GM19023 (cell line): ENCODE results near the gene ARRB2.
"Not testable (repeated sequence)": the region's sequence is repeated elsewhere in the genome, so short reads cannot be mapped to it uniquely, and the experiment has no call there.

ENCODE experiments used
- ATAC-seq: cut with Tn5 transposase; IDR thresholded peaks from one replicate; pipeline ENCODE4 v1.9.1; 2021; ENCODE audit warnings: mild to moderate bottlenecking, moderate library complexity; ENCODE audit not compliant: unreplicated experiment

Gene ARRB2

DNA sequence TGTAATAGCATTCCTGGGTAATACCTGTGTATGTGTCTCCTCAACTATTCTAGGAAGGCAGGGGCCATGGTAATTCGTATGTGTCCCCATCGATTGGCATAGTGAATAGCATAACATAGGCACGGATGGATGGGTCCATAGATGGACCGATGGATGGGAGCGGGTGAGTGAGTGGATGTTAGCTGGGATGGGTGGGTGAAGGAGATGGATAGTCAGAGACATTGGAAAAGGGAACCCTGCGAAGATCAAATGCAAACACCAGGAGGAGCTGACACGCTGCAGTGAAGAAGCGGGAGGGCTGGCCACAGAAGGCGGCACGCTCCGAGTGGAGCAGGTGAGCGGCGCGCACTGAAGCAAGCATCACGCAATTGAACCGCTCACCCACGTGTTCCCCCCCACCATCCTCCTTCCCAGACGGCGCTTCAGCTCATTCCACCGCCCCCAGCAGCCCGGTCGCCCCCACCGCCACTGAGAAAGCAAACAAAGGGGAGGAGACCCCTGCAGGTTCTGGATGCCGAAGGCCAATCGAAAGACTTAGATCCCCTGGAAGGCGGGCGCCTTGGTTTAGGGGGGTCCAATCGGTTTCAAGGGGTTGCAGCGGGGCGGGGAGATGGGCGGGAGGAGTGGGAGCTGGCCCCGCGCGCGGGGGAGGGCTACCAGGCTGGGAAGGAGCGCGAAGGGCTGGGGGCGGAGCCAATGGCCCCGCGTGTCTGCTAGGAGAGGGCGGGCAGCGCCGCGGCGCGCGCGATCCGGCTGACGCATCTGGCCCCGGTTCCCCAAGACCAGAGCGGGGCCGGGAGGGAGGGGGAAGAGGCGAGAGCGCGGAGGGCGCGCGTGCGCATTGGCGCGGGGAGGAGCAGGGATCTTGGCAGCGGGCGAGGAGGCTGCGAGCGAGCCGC lies at the start of gene ARRB2:
ARRB2 (plus strand) TSS at position 839 of the 899 bp plus-strand sequence. CDS start 90 bp downstream, outside the sequence.
- ATAC-seq, result peak; percentile 84

DNA sequence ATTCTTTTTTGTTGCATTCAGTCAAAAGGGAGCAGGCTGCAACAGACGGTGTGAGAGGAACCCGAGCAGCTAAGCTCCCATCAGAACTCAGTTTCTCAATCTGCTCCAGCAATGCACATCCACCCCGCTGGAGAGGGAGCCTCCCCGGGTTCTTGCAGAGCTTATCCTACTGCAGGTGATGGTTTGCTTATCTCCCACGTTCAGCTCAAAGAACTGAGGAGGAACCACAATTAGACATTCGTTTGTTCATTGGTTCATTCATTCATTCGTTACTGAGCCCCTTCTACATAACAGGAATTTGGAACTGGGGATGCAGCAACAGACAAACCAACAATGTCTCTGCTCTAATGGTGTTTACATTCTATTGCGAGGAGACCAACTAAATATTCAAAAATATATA lies 46.7 kb upstream of the ARRB2 start:
- no peak for ATAC-seq

DNA sequence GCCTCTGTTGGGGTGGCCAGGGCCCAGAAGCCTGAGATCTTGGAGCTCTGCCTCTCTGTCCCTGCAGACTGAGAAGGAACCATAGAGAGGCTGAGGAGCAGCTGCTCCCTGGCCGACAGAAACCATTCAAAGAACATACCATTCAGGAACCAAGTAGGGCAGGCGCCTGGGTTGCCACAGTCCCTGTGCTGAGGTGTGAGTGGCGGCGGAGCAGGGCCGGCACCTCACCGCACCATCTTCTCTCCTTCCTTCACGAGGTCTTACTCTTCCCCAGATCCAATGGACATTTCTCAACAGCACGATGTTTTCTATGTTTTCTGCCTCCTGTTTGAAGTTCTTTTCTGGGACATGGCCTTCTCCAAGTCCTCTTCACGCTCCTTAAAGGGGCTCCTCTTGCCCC lies 46.2 kb upstream of the ARRB2 start:
- ATAC-seq, result no peak

DNA sequence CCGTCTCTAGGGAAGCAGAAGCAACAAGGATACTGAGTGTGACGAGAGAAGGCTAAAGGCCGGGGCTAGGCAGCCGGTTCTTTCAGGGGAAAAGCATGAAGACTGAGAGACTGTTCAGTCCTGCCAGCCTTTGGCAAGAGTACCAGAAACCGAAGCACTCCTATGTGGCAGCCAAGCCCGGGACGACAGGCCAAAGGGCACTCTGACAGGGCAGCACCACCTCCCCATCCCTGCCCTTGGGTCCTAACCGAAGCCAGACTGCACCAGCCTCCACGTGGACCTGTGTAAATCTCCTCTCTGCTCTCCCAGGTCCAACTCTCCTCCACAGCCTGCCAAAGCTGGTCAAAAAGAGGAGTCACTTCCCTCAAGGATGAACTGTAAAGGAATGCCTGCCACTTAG lies 45.4 kb upstream of the ARRB2 start:
- no peak for ATAC-seq

DNA sequence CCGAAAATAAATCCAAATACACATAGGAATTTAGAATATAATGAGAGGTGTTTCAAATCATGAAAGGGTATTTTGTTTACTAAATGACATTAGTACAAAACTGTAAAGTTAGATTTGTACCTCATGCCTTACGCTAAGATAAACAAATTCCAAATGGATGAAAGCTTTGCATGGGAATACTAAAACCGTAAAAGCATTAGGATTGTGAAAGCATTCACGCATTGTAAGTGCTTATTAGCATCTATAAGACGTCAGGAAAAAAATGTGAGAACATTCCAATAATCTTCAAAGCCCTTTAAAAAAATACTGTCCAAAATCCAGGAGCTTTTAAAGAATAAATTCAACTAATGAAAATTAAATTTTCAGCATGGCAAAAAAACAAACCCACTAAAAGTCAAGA lies 44.1 kb upstream of the ARRB2 start:
- no peak for ATAC-seq

DNA sequence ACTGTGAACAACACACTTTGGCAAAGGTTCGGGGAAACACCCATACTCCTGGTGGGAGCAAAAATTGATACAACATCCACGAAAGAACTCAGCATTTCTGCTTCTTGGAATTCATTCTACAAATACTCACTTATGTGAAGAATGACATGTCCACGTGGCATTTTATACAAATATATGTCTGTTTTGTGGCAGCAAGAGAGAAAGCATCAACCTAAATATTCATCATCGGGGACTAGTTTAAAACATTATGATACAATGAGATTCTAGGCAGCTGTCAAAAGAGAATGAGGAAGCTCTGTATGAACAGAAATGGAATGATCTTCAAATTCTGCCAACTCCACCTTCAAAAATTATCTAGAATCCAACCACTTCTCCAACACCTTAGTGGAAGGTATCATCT lies 43.3 kb upstream of the ARRB2 start:
- no peak for ATAC-seq

DNA sequence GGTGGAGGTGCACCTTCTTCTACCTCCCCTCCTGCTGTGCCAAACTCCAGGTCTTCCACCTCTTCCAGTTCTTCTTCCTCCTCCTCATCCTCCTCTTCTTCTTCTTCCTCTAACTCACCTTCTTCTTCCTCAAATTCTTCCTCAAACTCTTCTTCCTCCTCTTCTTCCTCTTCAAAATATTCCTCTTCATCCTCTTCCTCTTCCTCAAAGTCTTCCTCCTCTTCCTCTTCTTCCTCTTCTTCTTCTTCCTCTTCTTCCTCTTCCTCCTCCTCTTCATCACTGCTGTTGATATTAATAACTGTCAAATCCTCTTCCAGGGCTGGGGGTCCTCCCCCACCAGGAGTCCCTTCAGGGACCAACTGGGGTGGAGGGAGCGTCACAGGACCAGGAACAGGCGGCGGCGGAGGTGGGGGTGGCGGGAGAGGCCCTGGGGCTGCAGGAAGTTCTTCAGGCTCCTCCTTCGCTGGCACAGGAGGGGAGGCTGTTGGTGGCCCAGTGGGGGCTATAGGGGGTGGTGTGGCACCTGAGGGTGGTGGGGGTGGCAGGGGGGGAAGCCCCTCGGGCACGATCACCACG lies 38.3 kb upstream of the ARRB2 start:
- ATAC-seq, result no peak

DNA sequence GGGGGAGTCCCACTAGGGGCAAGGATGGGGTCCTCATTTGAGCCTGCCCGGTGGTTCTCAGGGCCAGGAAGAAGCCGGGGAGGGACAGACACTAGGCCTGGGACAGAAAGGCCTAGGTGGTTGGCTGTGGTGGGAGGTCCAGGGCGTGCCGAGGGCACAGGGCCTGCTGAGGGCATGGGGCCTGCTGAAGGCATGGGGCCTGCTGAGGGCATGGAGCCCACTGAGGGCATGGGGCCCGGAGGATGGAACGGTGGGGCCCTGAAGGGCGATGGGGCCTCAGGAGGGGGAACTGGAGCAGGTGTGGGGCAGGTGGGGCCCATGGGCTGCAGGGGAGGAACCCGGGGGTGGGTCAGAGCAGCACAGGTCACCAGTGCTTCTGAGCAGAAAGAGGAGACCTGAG lies 37.7 kb upstream of the ARRB2 start:
- no peak for ATAC-seq

DNA sequence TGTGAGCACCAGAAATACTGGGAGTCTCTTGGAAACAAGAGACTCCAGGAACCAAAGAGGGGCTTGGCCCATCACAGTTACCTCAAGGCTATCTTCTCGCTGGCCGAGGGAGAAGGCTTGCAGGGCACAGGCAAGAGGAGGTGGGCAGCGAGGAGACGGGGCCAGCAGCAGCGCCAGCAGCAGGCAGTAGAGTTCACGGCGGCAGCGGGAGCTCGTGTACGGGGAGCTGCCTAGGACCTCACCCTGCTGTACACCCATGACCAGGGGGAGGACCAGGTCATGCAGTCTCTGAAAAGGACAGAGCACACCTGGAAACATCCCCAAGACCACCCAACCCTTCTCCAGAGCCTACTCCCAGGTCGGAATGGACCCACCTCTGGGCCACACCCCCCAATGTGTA lies 37.3 kb upstream of the ARRB2 start:
- ATAC-seq, result no peak

DNA sequence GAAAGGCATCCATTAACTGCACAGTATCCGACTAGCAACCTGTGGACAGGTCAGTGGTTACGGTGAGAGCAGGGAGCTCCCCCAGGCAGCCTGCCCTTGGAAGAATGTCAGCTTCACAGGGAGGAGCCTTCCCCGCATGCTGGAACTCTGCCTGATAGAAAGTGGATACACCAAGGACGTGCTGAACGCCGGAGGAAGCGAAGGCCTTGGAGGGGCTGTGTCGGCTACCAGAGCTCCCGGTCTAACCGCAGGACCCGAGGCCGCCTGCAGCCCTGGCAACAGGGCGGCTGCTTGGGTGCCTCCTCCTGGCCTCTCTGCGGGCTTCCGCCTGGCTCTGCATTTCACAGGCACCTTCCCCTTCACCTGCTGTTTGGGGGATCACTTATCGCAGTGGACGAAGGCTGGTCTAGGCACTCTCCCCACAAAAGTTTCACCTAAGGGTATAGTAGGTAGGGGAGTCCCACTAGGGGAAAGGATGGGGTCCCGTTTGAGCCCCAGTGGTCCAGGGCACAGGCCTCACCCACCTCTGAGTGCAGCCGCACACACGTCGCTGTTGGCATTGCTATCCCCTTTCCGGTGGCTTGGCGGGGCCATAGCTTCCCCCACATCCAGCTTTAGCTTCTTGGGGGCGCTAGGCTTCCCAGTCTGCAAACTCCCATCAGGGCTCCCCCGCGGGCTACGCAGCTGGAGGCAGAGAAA lies 36.3 kb upstream of the ARRB2 start:
- ATAC-seq, result no peak

DNA sequence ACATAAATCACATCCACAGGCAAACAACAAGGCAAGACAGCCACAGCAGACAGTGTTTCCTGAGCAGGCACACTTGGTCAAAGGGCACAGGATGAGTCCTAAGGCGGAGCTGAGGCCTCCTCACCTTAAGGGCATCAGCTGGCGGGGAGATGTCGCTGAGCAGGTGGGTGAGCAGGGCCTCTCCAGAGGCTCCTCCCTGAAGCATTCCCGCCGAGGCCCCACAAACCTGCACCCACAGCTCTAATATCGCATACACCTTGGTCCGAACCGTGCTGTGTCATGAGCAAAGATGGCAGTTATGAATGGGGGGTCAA lies 35.8 kb upstream of the ARRB2 start:
- ATAC-seq, result no peak

DNA sequence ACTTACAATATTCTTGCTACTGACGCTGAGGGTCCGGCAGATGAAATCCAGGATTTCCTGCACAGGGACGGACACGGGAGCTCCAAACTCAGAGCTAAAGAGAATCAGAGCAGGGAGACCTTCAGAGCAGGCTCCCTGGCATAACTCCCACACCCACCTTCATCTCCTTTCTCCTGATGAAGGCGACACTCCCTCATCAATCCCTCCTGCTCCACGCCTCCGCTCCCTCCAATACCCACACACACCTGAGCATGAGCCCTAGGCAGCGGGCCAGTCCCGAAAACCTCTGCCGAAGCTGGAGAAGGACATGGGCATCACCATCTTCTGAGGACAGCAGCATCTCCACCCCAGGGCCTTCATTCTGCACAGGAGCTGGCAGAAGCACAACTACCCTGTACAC lies 34.6 kb upstream of the ARRB2 start:
- no peak for ATAC-seq

DNA sequence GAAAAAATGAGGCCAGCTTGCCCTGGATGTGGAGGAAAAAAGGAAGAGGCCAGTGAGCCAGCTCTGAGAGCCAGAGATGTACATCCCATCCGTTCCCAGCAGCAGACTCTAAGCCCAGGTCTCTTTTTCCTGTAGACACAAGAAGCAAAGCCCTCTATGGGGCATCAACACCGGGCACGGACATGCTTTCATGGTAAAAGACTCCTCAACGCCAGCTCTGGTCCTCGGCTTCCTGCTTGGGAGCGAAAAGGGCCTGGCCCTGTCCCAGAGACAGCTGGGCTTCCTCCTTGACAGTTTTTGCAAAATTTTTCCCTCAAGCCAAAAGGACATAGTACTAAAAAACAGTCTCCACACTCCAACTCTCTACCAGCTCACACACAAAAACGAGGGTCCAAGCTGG lies 33.6 kb upstream of the ARRB2 start:
- ATAC-seq, result no peak

DNA sequence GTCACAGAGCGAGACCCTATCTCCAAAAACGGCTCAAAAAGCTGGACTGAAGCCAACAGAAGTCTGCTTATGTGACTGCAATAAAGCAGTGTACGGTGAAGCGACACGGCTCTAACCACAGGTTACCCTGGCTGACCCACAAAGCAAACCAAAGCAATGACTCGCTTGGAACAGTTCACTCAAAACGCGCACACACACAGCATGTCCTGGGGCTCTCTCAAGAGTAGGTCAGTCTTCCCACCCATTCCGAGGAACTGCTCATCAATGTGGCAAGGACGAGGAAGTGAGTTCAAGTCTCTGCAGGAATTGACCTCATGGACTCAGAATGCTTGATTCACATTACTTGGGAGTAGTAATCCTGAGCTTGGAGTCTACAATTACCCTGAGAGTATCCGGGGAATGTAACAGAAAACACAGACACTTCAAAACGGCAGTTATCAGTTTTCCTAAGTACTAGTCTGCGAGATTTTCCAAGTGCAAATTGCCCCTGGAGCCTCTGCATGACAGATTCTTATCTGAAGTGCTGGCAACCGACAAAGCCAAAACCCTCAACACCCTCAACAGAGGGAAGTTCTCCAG lies 31.9 kb upstream of the ARRB2 start:
- ATAC-seq, result no peak

DNA sequence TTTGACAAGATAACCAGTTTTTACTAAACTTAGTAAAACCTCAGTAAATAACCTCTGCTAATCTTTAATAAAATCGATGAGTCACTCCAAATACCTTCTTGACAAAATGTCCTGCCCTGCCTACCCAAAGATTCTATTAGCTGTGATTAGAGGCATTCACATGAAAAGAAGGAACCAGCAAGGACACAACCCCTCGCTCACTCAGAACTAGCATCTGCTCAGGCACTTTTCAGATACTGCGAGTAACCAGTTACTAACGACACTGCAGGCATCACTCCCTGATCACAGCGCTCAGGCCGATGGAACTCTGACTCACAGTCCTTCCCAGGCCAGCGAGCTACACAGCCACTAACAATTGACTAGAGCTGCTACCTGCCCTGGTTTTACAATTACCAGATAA lies 30.8 kb upstream of the ARRB2 start:
- no peak for ATAC-seq

DNA sequence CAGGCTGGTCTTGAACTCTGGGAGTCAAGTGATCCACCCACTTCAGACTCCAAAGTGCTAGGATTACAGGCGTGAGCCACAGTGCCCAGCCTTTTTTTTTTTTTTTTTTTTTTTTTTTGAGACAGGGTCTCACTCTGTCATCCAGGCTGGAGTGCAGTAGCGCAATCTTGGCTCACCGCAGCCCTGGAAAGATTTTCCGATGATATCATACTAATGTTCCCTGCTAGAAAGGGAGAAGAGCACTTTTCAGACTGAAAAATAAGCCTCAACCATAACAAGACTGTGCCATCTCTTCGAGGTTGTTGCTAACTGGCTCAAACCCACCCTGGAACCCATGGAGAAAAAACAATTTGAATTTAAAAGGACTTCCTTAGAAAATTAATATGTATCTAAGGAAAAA lies 26.7 kb upstream of the ARRB2 start:
- not testable (repeated sequence) for ATAC-seq

DNA sequence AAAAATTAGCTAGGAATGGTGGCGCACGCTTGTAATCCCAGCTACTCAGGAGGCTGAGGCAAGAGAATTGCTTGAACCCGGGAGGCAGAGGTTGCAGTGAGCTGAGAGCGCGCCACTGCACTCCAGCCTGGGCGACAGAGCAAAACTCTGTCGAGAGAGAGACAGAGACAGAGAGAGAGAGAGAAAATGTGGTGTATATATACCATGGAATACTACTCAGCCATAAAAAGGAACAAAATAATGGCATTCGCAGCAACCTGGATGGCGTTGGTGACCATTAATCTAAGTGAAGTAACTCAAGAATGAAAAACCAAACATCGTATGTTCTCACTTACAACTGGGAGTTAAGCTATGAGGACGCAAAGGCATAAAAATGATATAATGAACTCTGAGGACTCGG lies 20.6 kb upstream of the ARRB2 start:
- ATAC-seq, result not testable (repeated sequence)

DNA sequence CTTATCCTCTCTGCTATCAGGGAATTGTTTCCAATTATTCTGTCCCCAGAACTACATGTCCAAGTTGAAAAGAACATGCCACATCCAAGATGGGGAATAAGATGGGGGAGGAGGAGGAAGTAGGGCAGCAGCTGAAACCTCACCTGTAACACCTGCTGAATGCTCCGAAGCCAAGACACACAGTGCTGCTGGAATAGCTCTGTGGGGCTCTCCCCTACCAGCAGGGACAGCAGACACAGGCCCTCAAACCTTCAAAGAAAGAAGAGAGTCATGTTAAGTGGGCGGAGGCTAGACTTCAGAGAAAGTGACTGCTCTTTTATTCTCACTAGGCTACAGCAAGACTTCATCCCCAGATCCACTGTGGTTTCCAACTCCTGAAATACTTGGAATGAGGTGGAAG lies 19.7 kb upstream of the ARRB2 start:
- no peak for ATAC-seq

DNA sequence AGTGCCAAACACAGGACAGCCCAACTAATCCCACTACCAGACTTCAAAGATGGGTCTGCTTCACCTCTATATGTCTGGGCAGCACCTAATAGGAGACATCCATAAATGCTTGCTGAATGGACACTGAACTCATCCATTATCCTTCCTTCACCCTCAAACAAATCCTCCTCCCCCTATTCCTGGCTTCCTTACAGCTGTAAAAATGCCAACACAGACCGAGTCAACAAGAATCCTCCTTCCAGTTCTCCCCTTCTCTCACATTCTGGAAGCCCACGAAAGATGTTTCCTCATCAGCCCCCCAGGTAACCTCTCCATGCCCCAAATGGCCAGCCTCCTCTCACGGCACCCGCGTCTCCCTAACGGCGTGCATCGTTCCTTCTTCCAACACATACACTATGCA lies 18.7 kb upstream of the ARRB2 start:
- ATAC-seq, result no peak

DNA sequence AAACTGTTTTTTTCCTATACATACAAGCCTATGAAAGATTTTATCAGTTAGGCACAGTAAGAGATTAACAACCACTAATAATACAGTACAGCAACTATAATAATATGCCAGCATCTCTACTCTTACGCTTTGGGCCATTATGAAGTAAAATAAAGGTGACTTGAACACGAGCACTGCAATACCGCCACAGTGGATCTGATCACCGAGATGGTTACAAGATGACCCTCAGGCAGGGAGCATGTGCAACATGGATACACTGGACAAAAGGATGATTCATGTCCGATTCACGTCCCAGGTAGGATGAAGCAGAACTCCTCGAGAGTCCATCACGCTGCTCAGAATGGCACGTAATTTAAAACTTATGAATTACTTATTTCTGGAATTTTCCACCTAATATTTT lies 17.0 kb upstream of the ARRB2 start:
- no peak for ATAC-seq

DNA sequence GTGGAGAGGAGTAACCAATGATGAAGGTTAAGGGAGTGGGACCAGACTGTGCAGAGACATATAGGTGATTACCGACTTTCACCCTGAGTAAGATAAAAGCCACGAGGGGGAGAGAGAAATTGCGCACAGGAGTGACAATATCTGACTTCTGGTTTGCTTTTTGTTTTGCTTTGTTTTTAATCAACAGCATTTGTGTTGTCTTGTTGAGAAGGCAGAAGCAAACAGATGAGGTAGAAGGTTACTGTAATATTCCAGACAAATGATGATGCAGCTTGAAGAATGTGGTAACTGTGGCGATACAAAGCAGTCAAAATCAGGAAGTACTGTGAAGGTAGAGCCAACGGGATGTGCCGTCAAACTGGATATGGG lies 14.0 kb upstream of the ARRB2 start:
- ATAC-seq, result no peak
